Measurements from ENCODE around the gene APOM. TPM values are rescaled to one million over a fixed set of nuclear protein-coding genes. Genes with fewer than 3 reads are reported as not detected.

The APOM gene
- total RNA-seq, 1 experiment from 2014 or later = 5.0 TPM

- no peaks in the 10 kb centered on the region for H3K9me3 Mint-ChIP-seq (ENCODE audit: unreplicated experiment)
- no peak for TF ChIP-seq CTCF (IDR thresholded peaks at IDR 0.05; ENCODE audit: unreplicated experiment)
- H3K36me3 Mint-ChIP-seq (ENCODE audit: insufficient read depth, unreplicated experiment) = peaks cover 93% of the 10 kb centered on the region
- no TSS peak for BruUV-seq (replicated peaks)
- H3K4me3 Mint-ChIP-seq (ENCODE audit: unreplicated experiment) = no peak overlapping the region
- no peaks in the 10 kb centered on the region for H3K4me1 Mint-ChIP-seq (ENCODE audit: insufficient read depth, unreplicated experiment)
- ChIA-PET POLR2A (interaction anchor here (1.0 to 3.0 kb wide), 2 partner anchors 12 to 19 kb away, joined by 3 to 10 read pairs; no protein-coding TSS in a partner anchor), CTCF (interaction anchor here (0.7 to 1.0 kb wide), 2 partner anchors 49 to 66 kb away, joined by 3 read pairs; no protein-coding TSS in a partner anchor)
- no peaks in the 10 kb centered on the region for H3K27me3 Mint-ChIP-seq (ENCODE audit: insufficient read depth, unreplicated experiment)
- DNase-seq (ENCODE audit: unreplicated experiment) = no peak
- H3K27ac Mint-ChIP-seq (ENCODE audit: low read depth, unreplicated experiment) = no peak overlapping the region
- intact Hi-C loops (cut with micrococcal nuclease) = no loop called here
Measured at GRCh38 chr6:31634131-31634530, 21.6 kb upstream of the APOM start.

DNA sequence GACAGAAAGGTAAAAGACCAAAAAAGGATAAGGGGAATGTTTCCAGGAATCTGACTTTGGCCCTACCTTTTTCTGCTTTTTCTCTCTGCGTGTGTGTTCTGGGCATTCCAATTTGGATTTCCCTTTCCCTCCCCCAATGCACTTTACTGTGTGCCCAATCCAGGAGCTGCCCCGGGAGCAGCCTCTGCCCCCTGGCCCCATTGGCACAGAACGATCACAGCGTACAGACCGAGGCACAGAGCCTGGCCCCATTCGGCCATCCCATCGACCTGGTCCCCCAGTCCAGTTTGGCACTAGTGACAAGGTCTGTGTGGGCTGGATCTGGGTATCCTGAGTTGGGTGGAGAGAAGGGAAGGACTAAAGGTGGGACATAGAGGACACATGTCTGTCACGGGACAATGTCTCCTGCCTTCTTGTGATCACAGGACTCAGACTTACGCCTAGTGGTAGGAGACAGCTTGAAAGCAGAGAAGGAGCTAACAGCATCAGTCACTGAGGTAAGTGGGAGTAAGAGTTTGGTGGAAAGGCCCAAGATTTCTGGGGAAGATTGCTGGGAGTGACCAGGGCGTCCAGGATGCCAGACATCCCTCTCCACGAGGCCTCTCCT lies 20.6 kb upstream of the APOM start:
- CTCF ChIA-PET = interaction anchor here (1.0 kb wide), 1 partner anchor 8 kb away, joined by 3 read pairs; no protein-coding TSS in a partner anchor
- peaks cover 83% of the 10 kb centered on the region for H3K36me3 Mint-ChIP-seq (ENCODE audit: insufficient read depth, unreplicated experiment)
- no TSS peak for BruUV-seq (replicated peaks)

GRCh38 chr6:31636698-31637596 lies 18.7 kb upstream of the APOM start:
- H3K9me3 Mint-ChIP-seq (ENCODE audit: unreplicated experiment) = no peaks in the 10 kb centered on the region
- H3K4me1 Mint-ChIP-seq (ENCODE audit: insufficient read depth, unreplicated experiment) = no peaks in the 10 kb centered on the region
- H3K4me3 Mint-ChIP-seq (ENCODE audit: unreplicated experiment) = no peak overlapping the region
- POLR2A ChIA-PET = interaction anchor here (1.6 to 6.2 kb wide), 2 partner anchors 13 to 15 kb away, joined by 8 to 50 read pairs; partner anchors contain the start of gene PRRC2A
- DNase-seq (ENCODE audit: unreplicated experiment) = no peak
- H3K27me3 Mint-ChIP-seq (ENCODE audit: insufficient read depth, unreplicated experiment) = no peaks in the 10 kb centered on the region
- H3K27ac Mint-ChIP-seq (ENCODE audit: low read depth, unreplicated experiment) = peak overlapping the region; percentile 27
- intact Hi-C loops (cut with micrococcal nuclease) = no loop called here
- TF ChIP-seq CTCF (IDR thresholded peaks at IDR 0.05; ENCODE audit: unreplicated experiment) = no peak
- BruUV-seq (replicated peaks) = TSS peak; percentile 17
- CTCF ChIA-PET = interaction anchor here (0.6 to 0.8 kb wide), 2 partner anchors 11 to 13 kb away, joined by 4 to 5 read pairs; no protein-coding TSS in a partner anchor
- peaks cover 82% of the 10 kb centered on the region for H3K36me3 Mint-ChIP-seq (ENCODE audit: insufficient read depth, unreplicated experiment)

More for the DNA sequence above, 20.6 kb upstream of the APOM start:
- no peaks in the 10 kb centered on the region for H3K4me1 Mint-ChIP-seq (ENCODE audit: insufficient read depth, unreplicated experiment)
- no peaks in the 10 kb centered on the region for H3K27me3 Mint-ChIP-seq (ENCODE audit: insufficient read depth, unreplicated experiment)
- intact Hi-C loops (cut with micrococcal nuclease) = no loop called here
- no peak overlapping the region for H3K4me3 Mint-ChIP-seq (ENCODE audit: unreplicated experiment)
- DNase-seq (ENCODE audit: unreplicated experiment) = no peak
- H3K9me3 Mint-ChIP-seq (ENCODE audit: unreplicated experiment) = no peaks in the 10 kb centered on the region
- POLR2A ChIA-PET = interaction anchor here (0.8 to 3.0 kb wide), 2 partner anchors 13 to 26 kb away, joined by 3 to 10 read pairs; partner anchors contain the start of gene C6orf47
- no peak overlapping the region for H3K27ac Mint-ChIP-seq (ENCODE audit: low read depth, unreplicated experiment)
- TF ChIP-seq CTCF (IDR thresholded peaks at IDR 0.05; ENCODE audit: unreplicated experiment) = no peak

GRCh38 chr6:31639043-31639442 lies 16.7 kb upstream of the APOM start:
- Mint-ChIP-seq H3K27ac (ENCODE audit: low read depth, unreplicated experiment) (no peak overlapping the region), H3K9me3 (ENCODE audit: unreplicated experiment) (no peaks in the 10 kb centered on the region), H3K27me3 (ENCODE audit: insufficient read depth, unreplicated experiment) (no peaks in the 10 kb centered on the region), H3K4me3 (ENCODE audit: unreplicated experiment) (no peak overlapping the region), H3K36me3 (ENCODE audit: insufficient read depth, unreplicated experiment) (peaks cover 78% of the 10 kb centered on the region), H3K4me1 (ENCODE audit: insufficient read depth, unreplicated experiment) (no peaks in the 10 kb centered on the region)
- BruUV-seq (replicated peaks) = no TSS peak
- POLR2A ChIA-PET = interaction anchor here (4.7 to 6.2 kb wide), 2 partner anchors 13 to 16 kb away, joined by 50 to 59 read pairs; partner anchors contain the start of genes BAG6 and PRRC2A
- CTCF ChIA-PET = no interaction called here
- no peak for DNase-seq (ENCODE audit: unreplicated experiment)
- no peak for TF ChIP-seq CTCF (IDR thresholded peaks at IDR 0.05; ENCODE audit: unreplicated experiment)
- intact Hi-C loops (cut with micrococcal nuclease) = no loop called here
